Testis (tissue), 3 donors: ENCODE data around the gene TSGA10IP. TPM values are rescaled to one million over a fixed set of nuclear protein-coding genes. Genes with fewer than 3 reads are reported as not detected.

Source experiments
- DNase-seq: peaks from one replicate; pipeline ENCODE4 v3.0.0-alpha.2; 2019
- H3K27ac ChIP-seq, 2 donors: fragments of 200-600 bp; sonication (generic); one replicate each; pipeline ENCODE4 v1.5.1; 2019
- H3K27me3 ChIP-seq: fragments of 200-600 bp; sonication (generic); one replicate; pipeline ENCODE4 v1.5.1; 2019
- H3K36me3 ChIP-seq: fragments of 200-600 bp; sonication (generic); one replicate; pipeline ENCODE4 v1.5.1; 2017; ENCODE audit warnings: low read depth; ENCODE audit errors: missing control alignments
- H3K4me1 ChIP-seq: fragments of 200-600 bp; sonication (generic); one replicate; pipeline ENCODE4 v1.5.1; 2019
- H3K4me3 ChIP-seq, 2 donors: fragments of 200-600 bp; sonication (generic); one replicate each; pipeline ENCODE4 v1.5.1; 2017 to 2019
- H3K9me3 ChIP-seq: fragments of 200-600 bp; sonication (generic); one replicate; pipeline ENCODE4 v1.5.1; 2017
- POLR2A ChIP-seq: fragments of 450-650 bp; IDR thresholded peaks from one replicate; pipeline ENCODE4 v1.6.1; 2017; ENCODE audit warnings: antibody characterized with exemption, mild to moderate bottlenecking, moderate library complexity
- WGBS, 2 donors: methylation state at CpG; one replicate each; pipeline ENCODE4 v1.1.5; 2018; 5-methylcytosine and 5-hydroxymethylcytosine counted together
- intact Hi-C: fragments of 100-400 bp; cut with DNase I; formaldehyde crosslinking; loops from one replicate; pipeline ENCODE4 v1.15.1; 2023; ENCODE audit warnings: low total_unique reads
- polyA plus RNA-seq: library from polyadenylated mRNA; stranded (reverse); fragments of 350-450 nt; fragmentation: Illumina TruSeq; extraction: RNeasy Lipid Tissue Mini Kit (QIAGEN cat#74804); gene quantifications from one replicate; pipeline ENCODE4 v1.2.3, GENCODE V29; 2014; ENCODE audit warnings: low read depth, low replicate concordance; ENCODE audit not compliant: insufficient read depth
- total RNA-seq, 2 donors: library from RNA; depleted of rRNA; stranded (reverse); fragments of >200 nt; gene quantifications; one replicate each; pipeline ENCODE4 v1.2.3, GENCODE V29; 2016
- TF ChIP-seq, protein P1 (sequence below), 3 experiments: fragments of 450-650 bp in 2 of 3; fragments of 200-600 bp in 1 of 3; sonication (generic) in 1 of 3; IDR thresholded peaks; one replicate each; pipeline ENCODE4 v1.5.1; 2016 to 2019; ENCODE audit warnings: antibody characterized with exemption in 3 of 3, mild to moderate bottlenecking in 2 of 3, moderate library complexity in 1 of 3

The TSGA10IP gene
- total and polyA plus RNA-seq, 3 donors from 2014 or later = 5.4 to 17.8 (median 5.5) TPM

DNA sequence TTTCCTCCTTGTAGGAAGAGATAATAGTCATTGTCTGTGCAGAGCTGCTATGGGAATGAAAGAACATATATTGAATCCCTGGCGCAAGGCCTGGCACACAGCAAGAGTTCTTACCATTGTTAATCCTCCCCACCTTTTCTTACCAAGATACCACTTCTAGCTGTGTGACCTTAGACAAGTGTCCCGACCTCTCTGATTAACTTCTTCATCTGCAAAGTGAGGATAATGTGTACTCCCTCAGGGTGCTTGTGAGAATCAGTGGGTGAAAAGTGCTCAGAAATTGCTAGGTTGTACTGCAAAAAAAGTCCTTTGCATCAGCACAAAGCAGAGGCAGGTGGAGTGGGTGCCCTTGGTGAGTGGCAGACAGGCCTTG is 62.8 kb downstream of the TSGA10IP start:
- DNase-seq = no peak
- Histone ChIP-seq H3K27ac (no peak overlapping the region), H3K9me3 (no peaks in the 10 kb centered on the region), H3K27me3 (no peaks in the 10 kb centered on the region), H3K4me3 (no peak overlapping the region), H3K4me1 (peaks cover 11% of the 10 kb centered on the region), H3K36me3 (no peaks in the 10 kb centered on the region)
- intact Hi-C loops = no loop called here
- 71 to 78% methylated on average over 2 of the region's 2 CpGs for WGBS, 2 donors
- TF ChIP-seq POLR2A = no peak
- TF ChIP-seq, protein P1, sequence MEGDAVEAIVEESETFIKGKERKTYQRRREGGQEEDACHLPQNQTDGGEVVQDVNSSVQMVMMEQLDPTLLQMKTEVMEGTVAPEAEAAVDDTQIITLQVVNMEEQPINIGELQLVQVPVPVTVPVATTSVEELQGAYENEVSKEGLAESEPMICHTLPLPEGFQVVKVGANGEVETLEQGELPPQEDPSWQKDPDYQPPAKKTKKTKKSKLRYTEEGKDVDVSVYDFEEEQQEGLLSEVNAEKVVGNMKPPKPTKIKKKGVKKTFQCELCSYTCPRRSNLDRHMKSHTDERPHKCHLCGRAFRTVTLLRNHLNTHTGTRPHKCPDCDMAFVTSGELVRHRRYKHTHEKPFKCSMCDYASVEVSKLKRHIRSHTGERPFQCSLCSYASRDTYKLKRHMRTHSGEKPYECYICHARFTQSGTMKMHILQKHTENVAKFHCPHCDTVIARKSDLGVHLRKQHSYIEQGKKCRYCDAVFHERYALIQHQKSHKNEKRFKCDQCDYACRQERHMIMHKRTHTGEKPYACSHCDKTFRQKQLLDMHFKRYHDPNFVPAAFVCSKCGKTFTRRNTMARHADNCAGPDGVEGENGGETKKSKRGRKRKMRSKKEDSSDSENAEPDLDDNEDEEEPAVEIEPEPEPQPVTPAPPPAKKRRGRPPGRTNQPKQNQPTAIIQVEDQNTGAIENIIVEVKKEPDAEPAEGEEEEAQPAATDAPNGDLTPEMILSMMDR (IDR thresholded peaks at IDR 0.05) = no peak

DNA sequence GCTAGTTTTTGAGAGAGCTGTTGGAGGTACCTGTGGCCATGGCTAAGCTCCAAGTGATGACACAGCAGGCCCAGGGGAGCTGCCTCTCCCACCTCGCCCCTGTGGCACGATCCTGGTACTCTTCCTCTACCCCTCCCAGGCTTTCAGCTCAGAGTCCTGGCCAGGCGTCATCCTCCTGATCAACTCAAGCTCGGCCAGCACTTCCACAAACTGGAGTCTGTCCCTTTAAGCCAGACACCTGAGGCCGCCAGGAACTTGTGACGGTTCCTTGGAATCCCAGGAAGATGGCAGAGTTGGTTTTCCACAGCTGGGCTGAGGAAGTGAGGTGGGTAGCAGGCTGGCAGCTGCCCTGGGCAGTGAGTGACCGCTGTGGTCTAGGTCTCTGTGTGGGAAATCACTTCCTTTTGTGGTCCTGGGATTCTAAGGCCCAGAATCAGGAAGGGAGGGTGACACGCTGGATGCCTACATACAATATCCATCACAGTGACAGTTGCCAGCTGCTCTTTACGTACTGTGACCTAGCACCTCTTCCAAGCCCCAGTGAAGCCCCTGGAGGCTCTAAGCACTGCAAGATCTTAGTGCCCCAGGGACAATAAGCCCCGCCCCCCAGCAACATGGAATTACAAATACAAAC is 63.3 kb downstream of the TSGA10IP start:
- Histone ChIP-seq H3K9me3 (no peaks in the 10 kb centered on the region), H3K27ac (no peak overlapping the region), H3K4me1 (peaks cover 11% of the 10 kb centered on the region), H3K36me3 (no peaks in the 10 kb centered on the region), H3K4me3 (no peak overlapping the region), H3K27me3 (no peaks in the 10 kb centered on the region)
- intact Hi-C loops = no loop called here
- DNase-seq = no peak
- TF ChIP-seq POLR2A = no peak
- TF ChIP-seq, protein P1 (IDR thresholded peaks at IDR 0.05) = no peak
- WGBS, 2 donors = 63 to 74% methylated on average over 10 of the region's 10 CpGs

Other genes starting within 250 kb of the TSGA10IP start
- gene KAT5, start 233.2 kb upstream of the TSGA10IP start, total RNA-seq = 100 to 1,000 TPM; 101 to 121 TPM
- gene KAT5, start 233.2 kb upstream of the TSGA10IP start, polyA plus RNA-seq = 154 TPM
- gene RNASEH2C, start 224.7 kb upstream of the TSGA10IP start, total RNA-seq = 10 to 100 TPM; 70.9 to 71.1 TPM
- gene RNASEH2C, start 224.7 kb upstream of the TSGA10IP start, polyA plus RNA-seq = 29.1 TPM
- gene AP5B1, start 164.5 kb upstream of the TSGA10IP start, total RNA-seq = 10 to 100 TPM; 13.5 to 14.8 TPM
- gene AP5B1, start 164.5 kb upstream of the TSGA10IP start, polyA plus RNA-seq = 4.5 TPM
- 10 to 100 TPM; 27.6 to 33.9 TPM for gene OVOL1, start 158.4 kb upstream of the TSGA10IP start, total RNA-seq
- gene OVOL1, start 158.4 kb upstream of the TSGA10IP start, polyA plus RNA-seq = 72.4 TPM
- 1 to 10 TPM; 3.2 to 4.0 TPM for gene SNX32, start 111.5 kb upstream of the TSGA10IP start, total RNA-seq
- 4.9 TPM for gene SNX32, start 111.5 kb upstream of the TSGA10IP start, polyA plus RNA-seq
- gene CFL1, start 87.3 kb upstream of the TSGA10IP start, total RNA-seq = 100 to 1,000 TPM; 522 to 570 TPM
- gene CFL1, start 87.3 kb upstream of the TSGA10IP start, polyA plus RNA-seq = 647 TPM
- gene MUS81, start 85.0 kb upstream of the TSGA10IP start, total RNA-seq = 10 to 100 TPM; 57.2 to 74.0 TPM
- gene MUS81, start 85.0 kb upstream of the TSGA10IP start, polyA plus RNA-seq = 49.9 TPM
- gene EFEMP2, start 72.7 kb upstream of the TSGA10IP start, total RNA-seq = 10 to 100 TPM; 47.4 to 52.4 TPM
- 100 TPM for gene EFEMP2, start 72.7 kb upstream of the TSGA10IP start, polyA plus RNA-seq
- gene CTSW, start 65.6 kb upstream of the TSGA10IP start, total RNA-seq = 1 to 10 TPM in 1 of 2 donors, under 1 TPM in 1; 0.71 to 2.7 TPM
- gene CTSW, start 65.6 kb upstream of the TSGA10IP start, polyA plus RNA-seq = 4.4 TPM
- gene FIBP, start 57.0 kb upstream of the TSGA10IP start, total RNA-seq = 100 to 1,000 TPM; 144 to 149 TPM
- gene FIBP, start 57.0 kb upstream of the TSGA10IP start, polyA plus RNA-seq = 131 TPM
- 100 to 1,000 TPM in 1 of 2 donors, 10 to 100 TPM in 1; 77.1 to 102 TPM for gene CCDC85B, start 54.8 kb upstream of the TSGA10IP start, total RNA-seq
- 17.1 TPM for gene CCDC85B, start 54.8 kb upstream of the TSGA10IP start, polyA plus RNA-seq
- 1 to 10 TPM; 1.7 to 2.0 TPM for gene FOSL1, start 45.1 kb upstream of the TSGA10IP start, total RNA-seq
- 1.7 TPM for gene FOSL1, start 45.1 kb upstream of the TSGA10IP start, polyA plus RNA-seq
- 10 to 100 TPM; 54.4 to 54.8 TPM for gene C11orf68, start 26.4 kb upstream of the TSGA10IP start, total RNA-seq
- 89.2 TPM for gene C11orf68, start 26.4 kb upstream of the TSGA10IP start, polyA plus RNA-seq
- gene DRAP1, start 26.1 kb upstream of the TSGA10IP start, total RNA-seq = 100 to 1,000 TPM; 215 to 243 TPM
- 304 TPM for gene DRAP1, start 26.1 kb upstream of the TSGA10IP start, polyA plus RNA-seq
- gene SART1, start 16.3 kb downstream of the TSGA10IP start, total RNA-seq = 100 to 1,000 TPM in 1 of 2 donors, 10 to 100 TPM in 1; 81.1 to 102 TPM
- gene SART1, start 16.3 kb downstream of the TSGA10IP start, polyA plus RNA-seq = 56.8 TPM
- 10 to 100 TPM; 43.2 to 46.5 TPM for gene EIF1AD, start 56.7 kb downstream of the TSGA10IP start, total RNA-seq
- gene EIF1AD, start 56.7 kb downstream of the TSGA10IP start, polyA plus RNA-seq = 42.5 TPM
- 100 to 1,000 TPM; 105 to 133 TPM for gene BANF1, start 57.0 kb downstream of the TSGA10IP start, total RNA-seq
- 193 TPM for gene BANF1, start 57.0 kb downstream of the TSGA10IP start, polyA plus RNA-seq
- gene CST6, start 66.5 kb downstream of the TSGA10IP start, total RNA-seq = 10 to 100 TPM in 1 of 2 donors, 1 to 10 TPM in 1; 6.6 to 11.9 TPM
- 3.0 TPM for gene CST6, start 66.5 kb downstream of the TSGA10IP start, polyA plus RNA-seq
- 10 to 100 TPM in 1 of 2 donors, 1 to 10 TPM in 1; 8.9 to 12.5 TPM for gene CATSPER1, start 81.0 kb downstream of the TSGA10IP start, total RNA-seq
- gene CATSPER1, start 81.0 kb downstream of the TSGA10IP start, polyA plus RNA-seq = 33.7 TPM
- gene GAL3ST3, start 103.7 kb downstream of the TSGA10IP start, total RNA-seq = 1 to 10 TPM; 2.0 to 4.0 TPM
- gene GAL3ST3, start 103.7 kb downstream of the TSGA10IP start, polyA plus RNA-seq = 0.84 TPM
- 100 to 1,000 TPM; 307 to 315 TPM for gene SF3B2, start 106.9 kb downstream of the TSGA10IP start, total RNA-seq
- gene SF3B2, start 106.9 kb downstream of the TSGA10IP start, polyA plus RNA-seq = 341 TPM
- 100 to 1,000 TPM; 130 to 131 TPM for gene PACS1, start 124.8 kb downstream of the TSGA10IP start, total RNA-seq
- gene PACS1, start 124.8 kb downstream of the TSGA10IP start, polyA plus RNA-seq = 111 TPM